Globus pallidus (tissue), 1 donor: Measurements from ENCODE around the gene NKX6-2.
"Not testable (repeated sequence)": the region's sequence is repeated elsewhere in the genome, so short reads cannot be mapped to it uniquely, and the experiment has no call there.

Experiments used
- DNase-seq: peaks from one replicate; pipeline ENCODE4 v3.0.0-alpha.2; 2015; ENCODE audit warnings: low spot score

NKX6-2 gene

DNA sequence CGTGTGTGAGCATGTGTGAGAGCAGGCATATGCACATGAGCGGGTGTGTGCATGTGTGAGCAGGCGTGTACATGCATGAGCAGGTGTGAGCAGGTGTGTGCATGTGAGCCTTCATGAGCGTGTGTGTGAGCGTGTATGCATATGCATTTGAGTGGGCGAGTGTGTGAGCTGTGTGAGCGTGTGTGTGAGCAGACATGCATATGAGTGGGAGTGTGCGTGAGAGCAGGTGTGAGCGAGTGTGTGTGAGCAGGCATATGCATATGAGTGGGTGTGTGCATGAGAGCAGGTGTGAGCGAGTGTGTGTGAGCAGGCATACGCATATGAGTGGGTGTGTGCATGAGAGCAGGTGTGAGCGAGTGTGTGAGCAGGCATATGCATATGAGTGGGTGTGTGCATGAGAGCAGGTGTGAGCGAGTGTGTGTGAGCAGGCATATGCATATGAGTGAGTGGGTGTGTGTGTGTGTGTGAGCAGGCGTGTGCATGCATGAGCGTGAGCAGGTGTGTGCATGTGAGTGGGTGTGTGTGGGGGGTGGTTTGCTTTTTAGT is 30.7 kb downstream of the NKX6-2 start:
- no peak for DNase-seq

DNA sequence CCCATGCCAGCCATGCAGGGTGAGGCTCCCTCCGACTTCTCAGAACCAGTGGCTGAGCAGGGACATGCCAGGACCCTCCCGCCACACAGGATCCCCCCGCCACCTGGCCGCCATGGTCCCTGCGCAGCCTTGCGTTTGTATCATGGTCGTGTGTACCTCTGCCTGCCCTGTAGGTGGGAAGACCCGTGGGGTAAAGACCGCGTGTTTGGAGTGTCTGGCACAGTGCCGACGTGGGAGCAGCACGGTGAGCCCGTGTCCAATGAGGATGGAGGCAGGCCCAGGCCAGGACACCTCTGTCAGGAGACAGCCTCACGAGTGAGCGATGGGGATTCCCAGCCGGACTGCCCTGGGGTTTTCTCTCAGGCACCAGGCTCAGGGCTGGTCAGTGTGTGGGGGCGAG is 31.9 kb downstream of the NKX6-2 start:
- no peak for DNase-seq

DNA sequence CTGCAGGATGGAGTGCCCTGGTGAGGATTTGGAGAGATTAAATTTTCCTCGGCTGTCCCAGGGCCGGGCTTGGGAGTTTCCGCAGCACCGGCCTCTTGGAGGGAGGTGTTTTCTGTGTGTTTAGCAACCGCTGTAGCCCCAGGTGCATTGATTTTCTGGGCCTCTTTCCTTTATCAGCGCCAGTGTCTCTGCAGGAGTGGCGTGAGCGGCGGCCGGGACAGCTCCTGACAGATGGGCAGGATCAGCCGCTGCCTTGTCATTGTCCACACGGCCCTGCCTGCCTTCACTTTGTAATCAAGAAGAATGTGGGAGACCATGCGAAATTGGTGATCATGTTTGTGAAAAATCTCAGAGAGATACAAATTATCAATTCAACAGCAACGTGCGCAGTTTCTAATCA is 32.4 kb downstream of the NKX6-2 start:
- no peak for DNase-seq

DNA sequence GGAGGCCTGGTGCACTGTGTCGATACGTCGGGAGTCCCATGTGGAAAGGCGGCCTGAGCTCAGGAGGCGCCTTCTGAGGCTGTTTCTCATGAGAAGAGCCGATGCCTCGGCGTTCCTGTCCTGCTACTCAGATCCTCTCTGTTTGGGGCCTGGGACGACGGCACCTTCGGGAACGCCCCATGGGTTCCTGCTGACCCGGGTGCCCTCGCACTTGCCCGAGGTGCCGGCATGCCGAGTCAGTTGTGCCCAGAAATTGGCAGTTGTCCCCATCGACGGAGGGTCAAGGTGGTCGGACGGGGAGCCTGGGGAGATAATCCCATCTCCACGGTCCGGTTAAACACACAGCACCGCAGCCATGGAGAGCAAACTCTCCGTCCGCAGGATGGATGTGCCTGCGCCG is 33.0 kb downstream of the NKX6-2 start:
- DNase-seq, result no peak

DNA sequence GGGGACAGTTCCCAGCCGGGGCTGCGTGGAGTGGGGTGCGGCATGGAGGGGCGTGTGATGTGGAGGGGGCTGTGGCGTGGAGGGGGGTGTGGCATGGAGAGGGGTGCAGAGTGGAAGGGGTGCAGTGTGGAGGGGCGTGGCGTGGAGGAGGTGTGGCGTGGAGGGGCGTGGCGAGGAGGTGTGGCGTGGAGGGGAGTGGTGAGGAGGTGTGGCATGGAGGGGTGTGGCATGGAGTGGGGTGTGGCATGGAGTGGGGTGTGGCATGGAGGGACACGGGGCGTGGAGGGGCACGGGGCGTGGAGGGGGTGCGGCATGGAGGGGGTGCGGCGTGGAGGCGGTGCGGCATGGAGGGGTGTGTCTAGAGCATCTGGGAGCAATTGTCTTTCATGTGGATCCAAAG is 33.6 kb downstream of the NKX6-2 start:
- no peak for DNase-seq

DNA sequence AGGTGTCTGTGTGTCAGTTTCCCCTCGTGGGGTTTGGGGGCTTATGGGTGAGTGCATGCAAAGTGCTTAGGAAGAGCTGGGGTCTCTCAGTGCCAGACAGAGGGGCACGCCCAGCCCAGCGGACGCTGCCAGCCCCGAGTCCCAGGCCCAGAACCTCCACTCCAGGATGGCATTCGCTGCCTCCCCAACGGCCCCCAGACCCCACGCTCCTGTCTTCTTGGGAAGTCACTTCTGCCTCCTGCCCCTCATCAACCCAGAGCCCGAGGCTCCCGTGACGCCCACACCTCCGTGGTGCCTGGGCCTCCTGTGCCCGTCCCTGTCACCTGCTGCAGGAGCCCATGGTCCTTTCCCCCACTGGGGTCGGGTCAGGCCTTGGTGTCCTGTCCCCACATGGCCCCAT is 35.0 kb downstream of the NKX6-2 start:
- no peak for DNase-seq

DNA sequence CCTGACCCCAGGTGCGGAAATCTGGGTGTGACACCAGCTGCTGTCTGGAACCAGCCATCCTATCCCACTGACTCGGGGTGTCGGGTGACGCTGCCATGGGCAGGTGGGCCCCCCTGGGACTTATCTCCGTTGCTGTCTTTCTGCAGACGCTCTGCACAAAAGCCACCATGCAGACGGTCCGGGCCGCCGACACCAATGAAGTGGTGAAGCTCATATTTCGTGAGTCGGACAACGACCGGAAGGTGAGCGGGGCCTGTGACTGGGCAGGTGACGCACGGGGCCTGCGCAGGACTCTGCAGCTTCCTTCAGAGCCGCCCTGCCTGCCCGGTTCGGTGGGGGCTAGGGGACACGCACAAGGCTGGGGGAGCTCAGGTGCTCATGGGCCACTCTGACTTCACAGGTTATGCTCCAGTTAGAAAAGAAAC is 36.6 kb downstream of the NKX6-2 start:
- no peak for DNase-seq

DNA sequence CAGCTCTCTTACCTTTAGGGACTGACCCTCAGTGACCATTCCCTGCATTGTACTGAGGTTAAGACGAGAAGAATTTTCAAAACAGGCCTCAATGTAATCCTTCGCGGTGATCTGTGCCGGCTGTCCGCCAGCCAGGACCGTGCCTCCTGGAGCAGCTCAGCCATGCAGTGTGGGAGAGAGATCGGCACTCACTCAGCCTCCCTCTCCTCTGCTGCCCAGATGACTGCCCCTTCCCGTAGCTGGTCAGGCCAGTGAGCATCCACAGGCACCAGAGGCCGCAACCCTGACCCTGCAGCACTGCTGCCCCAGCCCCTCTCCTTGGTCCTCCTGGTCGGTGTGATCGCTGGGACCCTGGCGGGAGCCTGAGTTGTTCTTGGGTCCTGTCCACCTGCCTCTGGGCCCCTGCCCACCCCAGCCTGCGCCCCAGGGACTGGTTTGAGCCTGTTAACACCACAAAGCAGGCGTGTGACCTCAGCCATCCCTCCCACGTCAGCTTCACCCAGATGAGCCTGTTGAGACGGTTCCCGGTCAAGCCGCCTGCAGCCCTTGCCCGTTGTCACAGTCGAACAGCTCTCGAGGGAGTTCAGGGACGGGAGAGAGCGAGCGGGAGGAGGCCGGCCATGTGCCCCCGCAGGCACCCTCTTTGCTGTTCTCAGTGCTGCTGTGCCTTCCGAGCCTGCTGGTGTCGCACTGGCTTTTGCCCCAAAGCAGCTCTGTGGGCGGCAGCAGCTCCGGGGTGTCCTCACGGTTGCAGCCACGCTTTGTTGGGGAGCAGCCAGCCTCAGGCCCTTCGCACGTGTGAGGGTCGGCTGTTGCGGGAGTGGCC is 37.2 kb downstream of the NKX6-2 start:
- DNase-seq, result no peak

DNA sequence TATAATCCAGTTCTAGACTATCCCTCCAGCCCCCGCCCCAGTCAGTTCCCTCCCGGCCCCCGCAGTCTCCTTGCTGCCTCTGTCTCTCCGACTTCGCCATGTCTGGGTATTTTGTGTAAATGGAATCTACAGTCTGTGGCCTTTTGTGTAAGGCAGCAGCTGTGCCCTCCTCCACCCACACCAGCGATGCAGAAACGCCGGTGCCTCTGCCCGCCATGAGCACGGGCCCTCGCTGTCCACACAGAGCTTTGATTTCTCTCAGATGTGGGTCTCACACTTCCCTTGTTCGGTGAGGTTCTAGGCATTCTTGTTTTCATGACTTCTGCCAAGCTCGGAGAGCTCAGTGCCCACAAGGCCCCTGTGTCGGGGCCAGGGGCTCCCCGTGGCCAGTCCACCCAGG is 37.8 kb downstream of the NKX6-2 start:
- no peak for DNase-seq

DNA sequence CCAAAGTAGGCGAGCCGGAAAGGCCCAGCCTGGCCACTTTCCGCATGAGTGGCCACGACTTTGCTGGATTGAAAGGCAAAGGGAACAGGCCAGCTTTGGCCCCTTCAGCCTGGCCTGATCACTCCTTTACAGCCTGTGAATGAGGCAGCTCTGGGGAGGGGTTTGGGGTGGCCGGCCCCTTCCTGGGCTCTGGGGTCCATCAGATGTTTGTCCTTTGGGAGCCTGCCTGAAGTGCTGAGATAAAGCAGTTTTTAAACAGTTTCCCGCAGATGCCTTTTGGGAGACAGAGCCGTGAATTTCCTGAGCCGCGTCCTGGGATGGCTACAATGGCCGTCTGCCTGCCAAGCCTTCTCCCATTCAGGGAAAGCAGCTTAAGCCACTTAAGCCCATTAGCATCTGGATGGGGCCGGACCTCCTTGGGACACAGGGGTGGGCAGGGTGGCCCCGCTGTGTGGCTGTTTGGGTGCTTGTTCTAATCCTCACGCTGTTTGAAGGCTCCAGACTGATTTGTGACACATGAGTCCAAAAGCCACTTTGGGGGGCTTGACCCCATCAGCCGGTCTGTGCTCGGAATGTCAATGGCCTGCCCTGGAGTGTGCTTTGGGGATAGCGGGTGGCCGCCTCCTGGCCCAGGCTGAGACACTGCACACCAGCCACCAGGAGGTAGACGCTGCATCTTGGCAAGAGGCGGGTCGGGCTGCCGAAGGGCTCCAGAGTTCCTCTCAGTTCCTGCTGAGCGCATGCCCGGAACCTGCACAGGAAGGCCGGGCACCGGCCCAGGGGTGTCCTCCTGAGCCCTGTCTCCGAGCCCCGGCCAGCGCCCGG is 38.9 kb downstream of the NKX6-2 start:
- peak; percentile 50 for DNase-seq

DNA sequence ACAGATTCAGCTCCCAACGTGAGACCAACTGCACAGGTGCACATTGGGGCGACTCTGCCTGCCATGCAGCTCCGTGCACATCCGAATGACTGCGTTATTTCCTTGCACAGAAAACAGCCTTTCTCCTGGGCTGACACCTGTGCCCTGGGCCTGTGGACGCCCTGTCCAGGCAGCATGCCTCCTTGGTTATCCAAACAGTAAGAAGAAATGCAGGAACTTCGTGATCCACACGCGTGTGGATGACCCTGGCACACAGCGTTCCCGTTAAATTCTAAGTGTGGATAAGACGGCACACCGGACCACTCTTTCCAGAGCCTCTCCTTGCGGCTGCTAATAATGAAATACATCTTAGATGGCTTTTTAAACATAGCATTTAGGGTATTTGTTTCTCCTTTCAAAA is 39.6 kb downstream of the NKX6-2 start:
- no peak for DNase-seq

DNA sequence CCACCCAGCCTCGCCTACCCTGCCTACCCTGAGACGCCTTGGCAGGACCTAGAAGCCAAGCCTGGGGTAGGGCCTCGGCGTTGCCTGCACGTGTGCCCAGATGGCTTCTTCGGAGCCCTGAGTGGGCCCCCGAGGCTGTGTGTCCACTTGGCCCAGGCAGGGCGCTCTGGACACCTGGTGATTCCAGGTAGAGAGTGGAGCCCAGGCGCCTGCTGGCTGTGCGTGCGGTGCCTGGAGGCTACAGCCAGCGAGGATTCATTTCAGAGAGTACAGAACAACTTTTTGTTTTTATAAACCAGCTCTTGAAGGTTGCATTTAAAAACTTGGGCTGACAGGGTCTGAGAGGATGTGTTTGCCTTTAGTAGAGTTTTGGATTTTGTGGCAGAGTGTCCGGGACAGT is 40.0 kb downstream of the NKX6-2 start:
- DNase-seq, result no peak

DNA sequence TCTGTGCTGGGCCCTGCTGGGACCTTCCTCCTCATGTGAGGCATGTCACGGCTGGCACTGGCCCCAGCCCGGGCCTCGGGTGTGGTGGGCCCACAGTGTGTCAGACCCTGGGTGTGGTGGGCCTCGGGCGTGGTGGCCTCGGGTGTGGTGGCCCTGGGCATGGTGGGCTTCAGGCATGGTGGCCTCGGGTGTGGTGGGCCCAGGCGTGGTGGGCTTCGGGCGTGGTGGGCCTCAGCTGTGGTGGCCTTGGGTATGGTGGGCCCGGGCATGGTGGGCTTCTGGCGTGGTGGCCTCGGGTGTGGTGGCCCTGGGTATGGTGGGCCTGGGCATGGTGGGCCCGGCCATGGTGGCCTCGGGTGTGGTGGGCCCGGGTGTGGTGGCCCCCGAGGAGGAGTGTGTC is 40.4 kb downstream of the NKX6-2 start:
- no peak for DNase-seq

DNA sequence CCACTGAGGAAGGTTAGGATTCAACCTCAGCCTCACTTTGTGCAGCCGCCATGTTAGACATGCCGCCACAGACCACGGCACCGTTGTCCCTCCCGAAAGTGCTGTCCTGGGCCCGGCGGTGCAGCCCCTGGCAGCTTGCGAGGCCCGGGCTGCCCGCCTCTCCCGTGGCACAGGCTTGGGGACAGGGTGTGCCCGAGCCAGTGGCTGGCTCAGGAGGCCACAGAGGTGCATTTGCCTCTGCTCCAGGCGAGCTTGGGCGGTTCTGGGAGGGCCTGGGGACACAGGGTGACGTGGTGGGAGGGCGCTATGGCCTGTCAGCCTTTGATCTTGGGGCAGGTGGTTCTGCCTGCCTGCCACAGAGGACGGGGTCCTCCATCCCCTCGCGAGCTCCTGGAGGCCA is 41.1 kb downstream of the NKX6-2 start:
- no peak for DNase-seq

DNA sequence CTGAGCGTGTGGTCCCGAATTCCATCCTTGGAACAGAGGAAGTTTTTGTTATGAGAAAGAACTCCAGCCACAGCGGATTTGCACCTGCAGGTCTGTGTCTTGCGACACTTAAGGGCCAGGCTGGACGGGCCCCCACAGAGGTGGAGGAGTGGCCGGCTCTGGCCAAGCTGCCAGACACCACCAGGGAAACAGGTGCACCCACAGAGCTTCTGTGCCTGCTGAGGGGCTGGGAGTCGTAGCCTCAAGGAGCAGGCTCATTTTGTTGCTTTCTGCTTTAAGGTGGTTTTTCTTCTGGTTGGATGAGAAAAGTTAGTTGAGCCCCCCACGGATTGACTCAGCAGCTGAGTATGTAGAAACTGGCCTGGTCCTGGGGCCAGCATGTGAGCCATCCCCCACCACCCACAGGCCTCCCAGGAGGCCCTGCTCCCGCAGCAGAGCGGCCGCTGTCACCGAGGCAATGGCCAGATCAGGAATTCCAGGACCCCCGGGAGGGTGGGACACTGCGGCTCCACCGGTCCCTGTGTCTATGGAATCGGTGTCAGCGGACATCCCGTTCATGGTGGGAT is 41.9 kb downstream of the NKX6-2 start:
- no peak for DNase-seq

DNA sequence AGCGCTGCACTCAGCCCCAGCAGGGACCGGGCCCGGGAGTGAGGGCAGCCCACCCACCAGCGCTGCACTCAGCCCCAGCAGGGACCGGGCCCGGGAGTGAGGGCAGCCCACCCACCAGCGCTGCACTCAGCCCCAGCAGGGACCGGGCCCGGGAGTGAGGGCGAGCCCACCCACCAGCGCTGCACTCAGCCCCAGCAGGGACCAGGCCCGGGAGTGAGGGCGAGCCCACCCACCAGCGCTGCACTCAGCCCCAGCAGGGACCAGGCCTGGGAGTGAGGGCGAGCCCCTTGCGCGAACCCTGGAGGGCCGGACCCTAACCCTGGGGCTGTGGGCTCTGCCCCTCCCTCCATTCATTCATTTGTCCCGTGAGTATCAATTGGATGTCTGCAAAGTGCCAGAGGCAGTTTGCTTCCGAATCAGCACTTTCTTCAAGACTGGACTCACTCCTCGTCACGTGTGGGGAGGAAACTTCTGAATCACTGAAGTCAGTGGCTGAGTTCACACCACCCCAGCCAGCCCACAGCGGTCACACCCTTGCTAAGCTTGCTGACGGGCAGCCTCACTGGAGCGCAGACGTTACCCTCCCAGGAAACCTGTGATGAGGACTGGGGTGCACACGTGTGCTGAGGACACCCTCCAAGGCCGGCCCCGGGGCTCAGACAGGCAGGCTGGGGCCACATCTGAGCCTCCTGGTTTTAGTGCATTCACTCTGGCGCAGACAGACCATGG is 42.6 kb downstream of the NKX6-2 start:
- DNase-seq, result not testable (repeated sequence)

DNA sequence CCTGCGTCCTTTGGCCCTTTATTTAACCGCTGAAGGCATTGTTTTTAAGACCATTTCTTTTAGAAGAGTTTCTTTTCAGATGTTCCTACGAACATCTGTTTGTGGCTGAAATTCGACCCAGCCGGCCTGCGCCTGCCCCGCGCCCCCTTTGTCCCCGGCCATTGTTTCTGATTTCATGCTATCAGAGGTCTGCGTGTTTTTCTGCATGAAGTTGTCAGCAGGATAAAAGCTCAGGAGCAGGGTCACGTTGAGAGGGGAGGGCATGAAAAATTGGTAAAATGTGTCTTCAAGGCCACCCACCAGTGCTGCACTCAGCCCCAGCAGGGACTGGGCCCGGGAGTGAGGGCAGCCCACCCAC is 43.1 kb downstream of the NKX6-2 start:
- no peak for DNase-seq

DNA sequence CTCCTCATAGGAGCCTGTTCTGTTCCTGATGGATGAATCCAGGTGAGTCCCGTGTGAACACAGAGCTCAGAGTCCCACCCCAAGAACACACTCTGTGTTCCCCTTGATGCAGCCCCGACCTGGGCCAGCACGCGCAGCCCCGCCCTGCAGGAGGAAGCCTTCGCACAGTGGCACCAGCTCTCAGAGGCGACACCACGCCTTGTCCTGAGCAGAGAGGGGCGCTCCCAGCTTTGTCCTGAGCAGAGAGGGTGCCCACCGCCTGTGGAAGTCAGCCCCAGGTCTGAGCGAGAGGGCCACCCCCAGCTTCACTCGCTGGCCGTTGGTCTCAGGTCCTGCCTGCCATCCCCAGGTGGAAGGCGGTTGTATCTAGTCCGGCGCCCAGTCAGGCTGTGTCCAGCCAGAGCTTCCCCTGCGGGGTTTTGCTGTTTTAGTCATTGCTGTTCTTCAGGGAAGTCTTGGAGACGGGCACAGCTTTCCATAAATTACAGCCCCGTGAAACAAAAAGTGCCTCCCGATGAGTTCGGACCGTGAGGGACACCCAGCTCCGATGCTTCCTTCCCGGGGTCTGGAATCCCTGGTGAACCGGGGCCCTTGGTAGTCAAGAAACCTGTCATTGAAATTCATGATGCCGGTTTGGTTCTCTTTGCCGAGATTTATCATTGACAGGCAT is 43.6 kb downstream of the NKX6-2 start:
- no peak for DNase-seq

DNA sequence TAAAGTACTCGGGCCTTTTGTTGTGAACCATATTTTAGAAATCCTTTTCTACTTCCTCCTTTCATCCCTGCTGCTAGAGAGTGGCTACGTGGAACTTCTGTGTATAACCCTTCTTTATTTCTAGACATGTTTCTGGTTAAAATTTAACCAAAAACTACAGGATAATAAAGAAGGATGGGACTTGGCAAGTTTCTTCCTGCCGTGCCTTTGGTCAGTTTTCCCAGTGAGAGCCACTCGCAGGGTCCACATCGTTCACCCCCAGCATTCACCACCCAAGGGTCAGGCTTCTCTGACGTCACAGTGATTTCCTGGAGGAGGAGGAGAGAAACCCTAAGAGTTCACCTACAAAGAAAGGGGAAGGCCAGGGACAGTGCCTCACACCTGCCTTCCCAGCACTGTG is 45.4 kb downstream of the NKX6-2 start:
- DNase-seq, result no peak

DNA sequence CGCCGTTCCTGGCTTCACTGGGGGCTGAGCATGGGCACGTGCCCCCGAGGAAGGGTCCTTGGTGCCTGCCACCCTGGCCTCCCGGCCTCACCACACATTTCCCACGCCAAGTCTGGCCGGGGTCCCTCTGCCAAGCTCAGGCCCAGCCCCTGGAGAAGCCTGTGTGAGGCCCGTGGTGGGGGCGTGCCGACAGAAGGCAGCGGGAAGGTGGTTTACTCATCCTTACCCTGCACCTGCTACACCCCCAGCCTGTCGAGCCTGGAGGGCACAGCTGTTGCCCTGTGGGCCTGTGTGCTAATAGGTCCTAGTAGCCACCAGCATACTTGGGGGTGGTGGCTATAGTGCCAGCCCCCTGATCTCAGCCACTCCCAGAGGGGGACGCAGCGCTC is 46.7 kb downstream of the NKX6-2 start:
- DNase-seq, result peak; percentile 41

DNA sequence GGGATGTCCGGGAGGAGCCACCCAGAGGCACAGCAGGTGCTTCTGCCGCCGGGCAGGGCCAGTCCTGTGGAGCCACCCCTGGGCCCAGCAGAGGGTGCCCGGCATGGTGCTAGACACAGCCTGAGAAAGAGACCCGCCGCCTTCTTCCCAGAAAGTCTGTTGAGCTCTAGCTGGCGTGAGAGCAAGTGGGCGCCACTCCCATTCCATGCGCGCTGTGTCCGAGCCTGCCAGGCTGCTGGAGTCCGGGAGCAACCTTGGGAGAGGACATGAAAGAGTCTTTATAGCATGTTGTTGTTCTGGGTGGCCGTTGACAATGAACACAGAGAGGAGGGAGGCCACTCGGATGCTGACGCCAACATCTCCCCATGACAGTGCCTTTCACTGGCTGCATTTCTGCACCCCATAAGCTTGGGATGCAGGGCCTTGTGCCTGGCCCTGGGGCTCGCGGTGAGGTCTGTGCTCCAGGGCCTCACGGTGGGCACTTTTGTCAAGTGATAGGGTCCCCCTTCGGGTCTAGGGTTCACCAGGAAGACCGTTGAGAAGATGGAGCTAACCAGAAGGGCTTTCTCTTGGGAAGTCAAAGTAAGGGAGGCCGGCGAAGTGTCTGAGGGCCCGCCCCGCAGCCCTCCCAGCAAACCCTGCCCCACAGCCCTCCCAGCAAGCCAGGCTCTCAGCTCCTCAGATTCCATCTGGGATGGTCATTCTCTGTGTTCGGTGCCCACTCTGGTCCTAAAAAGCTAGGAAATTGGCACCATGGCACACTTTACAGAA is 47.3 kb downstream of the NKX6-2 start:
- peak; percentile 96 for DNase-seq
